GM23248 (cell line): Measurements from ENCODE around the gene EXOC3L2.

ENCODE experiments used
- EZH2 ChIP-seq: fragments of 200-600 bp; sonication (generic); IDR thresholded peaks from 2 replicates; pipeline ENCODE4 v1.6.1; 2018; ENCODE audit warnings: antibody characterized with exemption, mild to moderate bottlenecking; ENCODE audit not compliant: insufficient read depth, poor library complexity, severe bottlenecking
- EZH2phosphoT487 ChIP-seq: fragments of 200-600 bp; sonication (generic); IDR thresholded peaks from 2 replicates; pipeline ENCODE4 v1.6.1; 2018; ENCODE audit warnings: antibody characterized with exemption, moderate library complexity, mild to moderate bottlenecking, low read depth; ENCODE audit not compliant: insufficient read depth

- TF ChIP-seq EZH2 (no peak), EZH2phosphoT487 (no peak)
Observed at GRCh38 chr19:45243144-45243732, 2.0 kb downstream of the EXOC3L2 start.
